Middle frontal gyrus (tissue), 1 donor: Measurements from ENCODE around the gene DYNC1I1.

ENCODE experiments used
- DNase-seq: peaks from one replicate; pipeline ENCODE4 v3.0.0-alpha.2; 2015; ENCODE audit warnings: low spot score; ENCODE audit errors: extremely low spot score

Gene DYNC1I1

GRCh38 chr7:95772298-95772770 lies at the start of gene DYNC1I1:
DYNC1I1 (plus strand) TSS chr7:95772554; CDS start chr7:95804730, 32,176 bp downstream.
- peak; percentile 12 for DNase-seq

GRCh38 chr7:95723583-95724180 lies 48.7 kb upstream of the DYNC1I1 start:
- DNase-seq: no peak

DNA sequence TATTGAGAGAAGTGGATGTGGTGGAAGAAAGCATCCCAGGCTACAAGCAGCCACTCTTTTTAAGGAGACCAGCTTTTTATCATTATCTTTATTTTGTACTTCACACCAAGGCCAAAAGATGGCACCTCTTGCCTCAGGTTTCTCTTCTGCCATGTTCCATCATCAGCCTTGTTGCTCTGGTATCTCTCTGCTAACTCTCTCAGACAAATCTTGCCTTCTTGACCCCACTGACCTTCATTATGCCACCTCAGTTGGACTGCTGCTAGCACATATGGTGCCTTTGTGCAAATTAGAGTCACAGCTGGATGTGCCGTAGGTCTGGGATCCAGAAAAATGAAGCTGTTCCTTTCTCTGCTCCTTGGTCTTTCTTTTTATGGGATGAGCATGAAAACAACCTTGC lies 47.1 kb upstream of the DYNC1I1 start:
- DNase-seq: no peak

GRCh38 chr7:95730493-95731280 lies 41.7 kb upstream of the DYNC1I1 start:
- no peak for DNase-seq

GRCh38 chr7:95736635-95737034 lies 35.7 kb upstream of the DYNC1I1 start:
- no peak for DNase-seq

DNA sequence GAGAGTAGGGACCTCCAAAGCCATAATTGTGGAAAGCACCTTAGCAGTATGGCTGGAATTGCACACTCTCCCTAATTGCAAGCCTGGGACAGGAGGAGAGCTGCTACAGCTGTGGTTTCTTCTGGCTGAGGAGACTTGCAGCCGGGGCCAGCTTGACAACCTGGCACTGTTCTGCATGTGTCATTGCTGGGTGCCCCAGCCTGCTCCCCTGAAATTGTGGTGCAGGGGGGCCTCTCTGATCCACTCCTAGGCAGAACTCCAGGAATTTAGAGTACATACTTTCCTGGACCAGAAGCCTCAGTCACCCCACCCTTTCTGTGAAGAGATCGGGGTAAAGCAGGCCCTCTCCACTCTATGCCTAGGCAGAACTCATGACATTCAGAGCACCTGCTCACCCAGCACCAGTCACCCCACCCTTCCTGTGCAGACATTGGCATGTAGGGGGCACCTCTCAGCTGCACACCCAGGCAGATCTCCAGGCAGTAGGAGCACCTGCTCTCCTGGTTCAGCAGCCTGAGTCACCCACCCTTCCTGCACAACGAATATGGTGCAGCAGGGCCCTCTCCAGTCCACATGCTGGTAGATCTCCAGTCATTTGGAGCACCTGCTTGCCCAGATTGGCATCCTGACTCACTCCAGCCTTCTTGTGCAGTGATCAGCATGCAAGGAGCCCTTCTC lies 34.4 kb upstream of the DYNC1I1 start:
- DNase-seq: no peak

DNA sequence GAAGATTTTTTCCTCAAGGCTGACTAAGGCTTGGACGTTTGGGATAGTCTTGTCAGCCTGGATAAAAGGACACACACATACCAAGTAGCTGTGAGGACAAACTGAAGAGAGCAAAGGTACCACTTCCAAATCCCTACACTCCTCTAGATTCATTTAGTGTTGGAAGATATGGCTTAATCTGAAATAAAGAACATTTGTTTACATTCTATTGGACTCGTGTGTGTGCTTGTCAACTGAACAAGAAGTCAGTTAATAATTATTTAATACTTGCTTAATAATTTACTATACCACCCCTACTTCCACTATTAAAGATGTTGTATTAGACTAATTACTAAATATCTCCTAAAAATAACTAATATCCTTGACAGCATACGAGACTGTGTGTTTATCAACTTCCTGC lies 23.3 kb upstream of the DYNC1I1 start:
- no peak for DNase-seq

GRCh38 chr7:95749515-95749914 lies 22.8 kb upstream of the DYNC1I1 start:
- no peak for DNase-seq

DNA sequence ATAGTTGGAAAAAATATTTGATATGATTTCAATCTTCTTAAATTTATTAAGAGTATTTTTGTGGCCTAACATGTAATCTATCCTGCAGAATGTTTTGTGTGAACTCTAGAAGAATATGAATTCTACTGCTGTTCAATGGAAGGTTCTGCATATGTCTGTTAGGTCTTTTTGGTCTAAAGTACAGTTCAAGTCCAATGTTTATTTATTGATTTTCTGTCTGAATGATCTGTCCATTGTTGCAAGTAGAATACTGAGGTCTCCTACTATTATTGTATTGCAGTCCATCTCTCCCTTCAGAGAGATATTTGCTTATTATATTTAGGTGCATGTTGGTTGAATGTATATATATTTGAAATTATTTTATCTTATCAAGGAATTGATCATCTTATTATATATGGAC lies 18.9 kb upstream of the DYNC1I1 start:
- DNase-seq: no peak

GRCh38 chr7:95755277-95755934 lies 16.9 kb upstream of the DYNC1I1 start:
- DNase-seq: no peak

GRCh38 chr7:95758187-95758586 lies 14.2 kb upstream of the DYNC1I1 start:
- DNase-seq: no peak

DNA sequence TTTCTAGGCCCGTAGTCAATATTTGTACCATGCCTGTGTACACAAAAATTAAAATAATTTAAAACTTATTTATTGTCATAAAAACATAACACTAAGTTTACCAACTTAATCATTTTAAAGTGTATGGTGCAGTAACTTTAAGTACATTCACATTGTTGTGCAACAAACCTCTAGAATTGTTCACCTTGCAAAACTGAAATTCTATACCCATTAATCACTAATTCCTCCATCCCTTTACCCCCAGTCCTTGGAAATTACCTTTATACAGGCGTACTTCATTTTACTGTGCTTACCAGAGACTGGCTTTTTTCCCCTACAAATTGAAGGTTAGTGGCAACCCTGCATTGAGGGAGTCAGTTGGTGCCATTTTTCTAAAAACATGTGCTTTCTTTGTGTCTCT lies 6.3 kb upstream of the DYNC1I1 start:
- no peak for DNase-seq

DNA sequence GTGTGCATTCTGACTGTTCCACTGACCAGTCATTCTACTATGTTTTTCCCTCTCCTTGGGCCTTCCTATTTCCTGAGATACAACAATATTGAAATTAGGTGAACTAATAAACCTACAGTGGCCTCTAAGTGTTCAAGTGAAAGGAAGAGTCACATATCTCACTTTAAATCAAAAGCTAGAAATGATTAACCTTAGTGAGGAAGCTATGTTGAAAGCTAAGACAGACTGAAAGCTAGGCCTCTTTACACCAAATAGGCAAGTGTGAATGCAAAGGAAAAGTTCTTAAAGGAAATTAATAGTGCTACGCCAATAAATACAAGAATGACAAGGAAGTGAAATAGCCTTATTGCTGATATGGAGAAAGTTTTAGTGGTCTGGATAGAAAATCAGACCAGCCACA lies 5.7 kb upstream of the DYNC1I1 start:
- DNase-seq: no peak

GRCh38 chr7:95772771-95773581 lies 622 bp downstream of the DYNC1I1 start:
- DNase-seq: no peak

- no peak for DNase-seq
Observed at GRCh38 chr7:95776561-95777185, 4.3 kb downstream of the DYNC1I1 start.

- DNase-seq: no peak
Observed at GRCh38 chr7:95777269-95777668, 4.9 kb downstream of the DYNC1I1 start.

DNA sequence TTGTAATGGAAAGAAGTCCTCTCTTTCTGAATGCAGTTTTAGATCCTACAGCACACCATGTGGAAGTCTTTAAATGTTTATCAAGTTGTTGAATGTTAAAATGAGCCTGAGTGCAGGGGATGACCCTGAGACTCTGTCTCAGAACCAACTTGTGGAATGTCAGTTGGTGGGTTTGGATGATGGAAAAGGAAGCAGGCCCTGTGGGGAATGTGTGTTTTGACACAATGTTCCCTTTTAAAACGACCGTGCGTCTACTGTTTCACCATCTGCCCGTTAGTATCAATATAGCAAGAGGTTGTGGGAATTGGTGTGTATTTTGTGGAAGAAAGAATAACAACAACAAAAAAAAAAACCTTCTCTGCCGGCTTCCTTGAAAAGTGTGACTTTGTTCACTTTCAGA lies 8.3 kb downstream of the DYNC1I1 start:
- DNase-seq: no peak

- DNase-seq: no peak
Observed at GRCh38 chr7:95781961-95782586, 9.7 kb downstream of the DYNC1I1 start.

GRCh38 chr7:95784796-95785195 lies 12.4 kb downstream of the DYNC1I1 start:
- DNase-seq: no peak

- no peak for DNase-seq
Observed at GRCh38 chr7:95788258-95788657, 15.9 kb downstream of the DYNC1I1 start.
